Tibial artery (tissue), 4 donors: ENCODE results near the gene AREG.

ENCODE experiments used
- DNase-seq, 2 donors: peaks; one replicate each; pipeline ENCODE4 v3.0.0-alpha.2; 2019
- H3K27ac ChIP-seq, 2 donors: fragments of 200-600 bp; sonication (generic) in 1 of 2; 1 replicate in 1 of 2; 2 replicates in 1 of 2; pipeline ENCODE4 v1.5.1; 2018 to 2019; ENCODE audit warnings: mild to moderate bottlenecking in 1 of 2
- H3K27me3 ChIP-seq, 2 donors: fragments of 200-600 bp; sonication (generic) in 1 of 2; one replicate each; pipeline versions ENCODE4 v1.5.1 to v1.6.0; 2016 to 2019
- H3K36me3 ChIP-seq, 3 donors: fragments of 200-600 bp; sonication (generic) in 2 of 3; one replicate each; pipeline ENCODE4 v1.5.1; 2016 to 2019; ENCODE audit warnings: mild to moderate bottlenecking in 2 of 3
- H3K4me1 ChIP-seq, 4 donors: fragments of 200-600 bp; sonication (generic) in 2 of 4; 1 replicate in 3 of 4; 2 replicates in 1 of 4; pipeline ENCODE4 v1.5.1; 2016 to 2019
- H3K4me3 ChIP-seq, 2 donors: fragments of 200-600 bp; sonication (generic) in 1 of 2; 1 replicate in 1 of 2; 2 replicates in 1 of 2; pipeline ENCODE4 v1.5.1; 2018 to 2019; ENCODE audit warnings: mild to moderate bottlenecking in 2 of 2
- H3K9me3 ChIP-seq, 3 donors: fragments of 200-600 bp; sonication (generic) in 1 of 3; one replicate each; pipeline ENCODE4 v1.5.1; 2016 to 2019
- CTCF ChIP-seq, 2 experiments: fragments of 200-600 bp in 1 of 2; fragments of 450-650 bp in 1 of 2; IDR thresholded peaks; one replicate each; pipeline ENCODE4 v1.5.1; 2017 to 2019; ENCODE audit warnings: antibody characterized with exemption in 2 of 2, mild to moderate bottlenecking in 1 of 2, moderate library complexity in 1 of 2
- intact Hi-C: fragments of 100-400 bp; cut with DNase I; formaldehyde crosslinking; loops from one replicate; pipeline ENCODE4 v1.15.0; 2023; ENCODE audit warnings: low total_unique reads

The AREG gene

GRCh38 chr4:74414149-74414809 lies 30.7 kb upstream of the AREG start:
- no peaks in the 10 kb centered on the region for H3K9me3 ChIP-seq
- TF ChIP-seq CTCF (IDR thresholded peaks at IDR 0.05) = no peak
- no peak for DNase-seq
- H3K36me3 ChIP-seq = no peaks in the 10 kb centered on the region
- intact Hi-C loops = no loop called here
- no peak overlapping the region for H3K27ac ChIP-seq
- no peak overlapping the region for H3K4me3 ChIP-seq
- H3K4me1 ChIP-seq = no peaks in the 10 kb centered on the region
- no peaks in the 10 kb centered on the region for H3K27me3 ChIP-seq

GRCh38 chr4:74415602-74416300 lies 29.2 kb upstream of the AREG start:
- Histone ChIP-seq H3K36me3 (no peaks in the 10 kb centered on the region), H3K4me3 (no peak overlapping the region), H3K4me1 (no peaks in the 10 kb centered on the region), H3K27me3 (no peaks in the 10 kb centered on the region), H3K9me3 (no peaks in the 10 kb centered on the region), H3K27ac (no peak overlapping the region)
- intact Hi-C loops = no loop called here
- TF ChIP-seq CTCF (IDR thresholded peaks at IDR 0.05) = no peak
- no peak for DNase-seq

GRCh38 chr4:74418063-74418670 lies 26.8 kb upstream of the AREG start:
- H3K4me3 ChIP-seq = no peak overlapping the region
- TF ChIP-seq CTCF (IDR thresholded peaks at IDR 0.05) = no peak
- no peaks in the 10 kb centered on the region for H3K27me3 ChIP-seq
- DNase-seq = no peak
- no peak overlapping the region for H3K27ac ChIP-seq
- no peaks in the 10 kb centered on the region for H3K4me1 ChIP-seq
- intact Hi-C loops = no loop called here
- no peaks in the 10 kb centered on the region for H3K9me3 ChIP-seq
- H3K36me3 ChIP-seq = no peaks in the 10 kb centered on the region

GRCh38 chr4:74420863-74421262 lies 24.1 kb upstream of the AREG start:
- no peak overlapping the region for H3K4me3 ChIP-seq
- DNase-seq = no peak
- H3K4me1 ChIP-seq = no peaks in the 10 kb centered on the region
- no peak for TF ChIP-seq CTCF (IDR thresholded peaks at IDR 0.05)
- H3K9me3 ChIP-seq = no peaks in the 10 kb centered on the region
- intact Hi-C loops = no loop called here
- H3K27ac ChIP-seq = no peak overlapping the region
- H3K36me3 ChIP-seq = no peaks in the 10 kb centered on the region
- no peaks in the 10 kb centered on the region for H3K27me3 ChIP-seq

- no peak for DNase-seq
- intact Hi-C loops = no loop called here
- H3K9me3 ChIP-seq = no peaks in the 10 kb centered on the region
- H3K36me3 ChIP-seq = no peaks in the 10 kb centered on the region
- no peak for TF ChIP-seq CTCF (IDR thresholded peaks at IDR 0.05)
- H3K4me1 ChIP-seq = no peaks in the 10 kb centered on the region
- H3K27ac ChIP-seq = no peak overlapping the region
- H3K27me3 ChIP-seq = no peaks in the 10 kb centered on the region
- no peak overlapping the region for H3K4me3 ChIP-seq
These were observed 21.8 kb upstream of the AREG start for GRCh38 chr4:74423104-74423503.
